HG02623 (cell line): ENCODE measurements around the gene VASH2.
"Not testable (repeated sequence)": the region's sequence is repeated elsewhere in the genome, so short reads cannot be mapped to it uniquely, and the experiment has no call there.

Source experiments
- ATAC-seq: cut with Tn5 transposase; IDR thresholded peaks from one replicate; pipeline ENCODE4 v1.9.1; 2021; ENCODE audit warnings: moderate library complexity; ENCODE audit not compliant: unreplicated experiment

VASH2 gene

DNA sequence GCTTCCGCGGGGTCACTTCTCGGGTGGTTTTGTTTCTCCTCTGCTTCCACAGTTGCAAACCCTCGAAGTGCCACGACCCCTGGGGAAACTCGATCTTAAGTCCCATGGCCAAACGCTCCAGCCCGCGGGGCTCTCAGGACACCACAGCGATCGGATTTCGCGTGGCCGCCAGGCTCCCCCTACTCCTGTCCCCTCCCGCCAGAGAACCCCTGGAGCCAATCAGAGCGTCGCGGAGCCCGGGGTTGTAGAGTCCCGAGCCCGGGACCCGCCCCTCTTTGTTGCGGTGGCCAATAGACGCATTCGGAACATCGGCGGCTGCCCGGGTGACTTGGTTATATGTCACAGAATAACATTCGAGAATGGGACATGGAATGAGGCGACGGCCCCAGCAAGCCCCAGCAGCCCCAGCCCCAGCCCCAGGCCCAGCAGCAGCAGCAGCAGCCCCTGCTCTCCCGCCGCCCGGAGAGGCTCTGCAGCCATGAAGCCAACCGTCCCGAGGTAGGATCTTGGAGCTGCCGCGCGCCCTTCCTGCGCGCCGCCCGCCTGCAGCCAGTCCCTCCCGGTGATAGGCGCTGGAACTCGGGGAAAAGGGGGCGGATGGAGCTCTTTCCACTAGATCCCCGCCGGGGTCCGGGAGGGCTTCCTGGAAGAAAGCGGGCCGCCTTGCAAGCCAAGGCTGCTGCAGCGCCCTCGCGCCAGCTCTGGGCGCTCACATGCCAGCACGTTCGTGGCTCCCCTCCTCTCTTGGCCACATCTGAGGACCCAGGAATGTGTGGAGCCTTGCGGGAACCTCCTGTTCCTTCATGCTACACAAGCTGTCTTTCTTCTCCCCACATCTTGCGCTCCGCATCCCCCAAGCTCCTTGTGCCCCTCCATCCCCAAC lies at the start of gene VASH2:
Gene VASH2, plus strand, starts transcription at position 299 of the 883 bp plus-strand sequence. CDS start 1,002 bp downstream, outside the sequence.
- ATAC-seq = peak; percentile 96

DNA sequence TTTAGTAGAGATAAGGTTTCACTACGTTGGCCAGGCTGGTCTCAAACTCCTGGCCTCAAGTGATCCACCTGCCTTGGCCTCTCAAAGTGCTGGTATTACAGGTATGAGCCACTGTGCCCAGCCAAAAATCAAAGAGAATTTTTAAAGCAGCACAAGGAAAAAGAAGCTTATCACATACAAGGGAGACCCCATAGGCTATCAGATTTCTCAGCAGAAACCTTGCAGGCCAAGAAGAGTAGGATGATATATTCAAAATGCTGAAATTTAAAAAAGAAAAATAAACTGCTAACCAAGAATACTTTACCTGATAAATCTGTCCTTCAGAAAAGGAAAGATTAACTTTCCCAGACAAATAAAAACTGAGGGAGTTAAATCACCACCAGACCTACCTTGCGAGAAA lies 49.1 kb upstream of the VASH2 start:
- no peak for ATAC-seq

DNA sequence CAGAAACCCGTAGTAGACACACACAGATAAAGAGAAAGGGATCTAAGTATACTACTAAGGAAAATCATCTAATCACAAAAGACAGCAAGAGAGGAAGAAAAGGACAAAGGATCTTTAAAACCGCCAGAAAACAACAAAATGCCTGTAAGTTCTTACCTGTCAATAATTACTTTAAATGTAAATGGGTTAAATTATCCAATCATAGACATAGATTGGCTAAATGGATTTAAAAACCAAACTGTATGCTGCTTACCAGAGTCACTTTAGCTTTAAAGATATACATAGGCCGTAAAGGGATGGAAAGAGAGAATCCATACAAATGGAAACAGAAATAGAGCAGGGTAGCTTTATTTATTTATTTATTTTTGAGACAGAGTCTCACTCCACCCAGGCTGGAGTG lies 48.3 kb upstream of the VASH2 start:
- no peak for ATAC-seq

DNA sequence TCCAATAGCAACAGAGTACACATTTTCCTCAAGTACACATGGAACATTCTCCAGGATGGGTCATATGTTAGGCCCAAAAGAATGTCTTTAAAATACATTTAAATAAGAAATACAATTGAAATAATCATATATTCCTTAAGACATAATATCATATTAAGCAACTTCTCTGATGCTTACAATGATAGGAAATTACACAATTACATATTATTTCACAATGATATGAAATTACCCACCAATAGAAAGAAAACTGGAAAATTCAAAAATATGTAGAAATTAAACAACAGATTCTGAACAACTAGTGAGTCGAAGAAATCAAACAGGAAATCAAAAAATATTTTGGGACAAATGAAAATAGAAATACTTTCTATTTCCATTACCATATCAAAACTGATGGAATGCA lies 46.7 kb upstream of the VASH2 start:
- ATAC-seq = no peak

DNA sequence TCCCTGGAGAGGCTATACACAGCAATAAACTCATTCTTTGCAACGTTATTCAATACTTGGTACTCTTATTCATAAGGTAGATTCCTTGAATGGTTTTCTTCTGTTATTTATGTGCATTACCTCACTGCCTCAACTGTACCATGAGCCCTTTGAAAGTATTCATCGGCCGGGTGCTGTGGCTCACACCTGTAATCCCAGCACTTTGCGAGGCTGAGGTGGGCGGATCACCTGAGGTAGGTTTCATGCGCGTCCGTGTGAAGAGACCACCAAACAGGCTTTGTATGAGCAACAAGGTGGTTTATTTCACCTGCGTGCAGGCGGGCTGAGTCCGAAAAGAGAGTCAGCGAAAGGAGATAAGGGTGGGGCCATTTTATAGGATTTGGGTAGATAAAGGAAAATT lies 42.3 kb upstream of the VASH2 start:
- ATAC-seq = not testable (repeated sequence)

DNA sequence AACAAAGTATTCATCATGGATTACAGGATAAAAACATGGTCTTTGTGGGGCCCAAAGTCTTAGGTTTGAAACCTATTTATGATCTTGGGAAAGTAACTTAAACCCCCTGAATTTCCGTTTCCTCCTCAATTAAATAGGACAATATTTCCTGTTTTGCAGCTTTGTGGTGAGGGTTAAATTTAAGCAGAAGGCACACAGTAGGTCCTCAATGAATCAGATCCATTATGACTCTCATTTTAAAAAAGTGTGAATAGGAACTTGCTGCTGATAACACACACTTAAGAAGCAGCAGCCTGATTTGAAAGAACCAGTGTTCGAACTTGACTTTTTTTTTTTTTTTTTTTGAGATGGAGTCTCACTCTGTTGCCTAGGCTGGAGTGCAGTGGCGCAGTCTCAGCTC lies 41.4 kb upstream of the VASH2 start:
- no peak for ATAC-seq

DNA sequence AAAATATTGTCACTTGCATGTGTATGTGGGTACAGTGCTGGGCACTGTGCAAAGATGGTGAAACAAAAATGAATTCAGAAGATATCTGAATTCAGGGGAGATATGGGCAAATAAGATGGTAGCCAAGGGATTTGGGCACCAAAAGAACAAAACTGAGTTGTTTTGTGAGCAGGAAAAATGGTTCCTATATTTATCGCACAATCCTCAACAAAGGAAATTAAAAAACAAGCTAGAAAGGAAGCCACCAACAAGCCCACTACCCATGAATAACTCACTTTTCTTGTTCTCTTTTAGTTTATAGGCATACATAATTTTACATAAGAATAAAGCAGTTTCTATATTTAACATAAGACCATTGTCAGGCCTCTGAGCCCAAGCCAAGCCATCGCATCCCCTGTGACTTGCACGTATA lies 40.7 kb upstream of the VASH2 start:
- no peak for ATAC-seq

DNA sequence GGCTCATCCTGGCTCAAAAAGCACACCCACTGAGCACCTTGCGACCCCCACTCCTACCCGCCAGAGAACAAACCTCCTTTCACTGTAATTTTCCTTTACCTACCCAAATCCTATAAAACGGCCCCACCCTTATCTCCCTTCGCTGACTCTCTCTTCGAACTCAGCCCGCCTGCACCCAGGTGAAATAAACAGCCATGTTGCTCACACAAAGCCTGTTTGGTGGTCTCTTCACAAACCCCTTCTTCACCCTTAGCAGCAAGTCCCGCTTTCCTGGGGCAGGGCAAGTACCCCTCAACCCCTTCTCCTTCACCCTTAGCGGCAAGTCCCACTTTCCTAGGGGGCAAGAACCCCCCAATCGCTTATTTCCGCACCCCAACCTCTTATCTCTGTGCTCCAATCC lies 40.1 kb upstream of the VASH2 start:
- ATAC-seq = not testable (repeated sequence)

DNA sequence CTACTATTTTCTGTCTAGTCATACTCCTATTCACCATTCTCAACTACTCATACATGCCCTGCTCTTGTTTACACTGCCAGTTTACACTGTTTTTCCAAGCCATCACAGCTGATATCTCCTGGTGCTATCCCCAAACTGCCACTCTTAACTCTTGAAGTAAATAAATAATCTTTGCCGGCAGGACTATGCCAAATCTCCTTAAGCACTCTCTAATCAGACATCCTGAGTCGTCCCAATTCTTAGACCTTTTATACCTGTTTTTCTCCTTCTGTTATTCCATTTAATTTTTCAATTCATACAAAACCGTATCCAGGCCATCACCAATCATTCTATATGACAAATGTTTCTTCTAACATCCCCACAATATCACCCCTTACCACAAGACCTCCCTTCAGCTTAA lies 36.7 kb upstream of the VASH2 start:
- ATAC-seq = not testable (repeated sequence)

DNA sequence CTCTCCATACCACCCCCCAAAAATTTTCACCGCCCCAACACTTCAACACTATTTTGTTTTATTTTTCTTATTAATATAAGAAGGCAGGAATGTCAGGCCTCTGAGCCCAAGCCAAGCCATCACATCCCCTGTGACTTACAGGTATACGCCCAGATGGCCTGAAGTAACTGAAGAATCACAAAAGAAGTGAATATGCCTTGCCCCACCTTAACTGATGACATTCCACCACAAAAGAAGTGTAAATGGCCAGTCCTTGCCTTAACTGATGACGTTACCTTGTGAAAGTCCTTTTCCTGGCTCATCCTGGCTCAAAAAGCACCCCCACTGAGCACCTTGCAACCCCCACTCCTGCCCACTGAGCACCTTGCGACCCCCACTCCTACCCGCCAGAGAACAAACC lies 36.2 kb upstream of the VASH2 start:
- not testable (repeated sequence) for ATAC-seq

DNA sequence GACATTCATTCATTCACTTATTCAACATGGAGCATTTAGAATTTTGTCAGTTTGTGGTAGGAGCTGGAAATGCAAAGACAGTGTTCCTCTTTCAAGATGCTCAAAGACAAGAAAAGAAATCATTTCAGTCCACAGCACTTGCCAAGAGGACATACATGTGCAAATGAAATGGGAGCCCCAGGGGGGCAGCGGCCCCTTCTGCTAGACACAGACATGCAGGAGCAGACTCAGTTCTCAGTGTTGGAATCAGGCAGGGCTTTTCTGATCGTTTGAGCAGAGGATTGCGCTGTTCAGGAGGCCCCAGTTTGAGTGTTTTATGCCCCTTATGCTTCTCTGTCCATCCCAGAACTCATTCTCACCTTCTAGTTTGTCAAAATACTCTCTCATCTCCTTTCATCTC lies 35.6 kb upstream of the VASH2 start:
- no peak for ATAC-seq

DNA sequence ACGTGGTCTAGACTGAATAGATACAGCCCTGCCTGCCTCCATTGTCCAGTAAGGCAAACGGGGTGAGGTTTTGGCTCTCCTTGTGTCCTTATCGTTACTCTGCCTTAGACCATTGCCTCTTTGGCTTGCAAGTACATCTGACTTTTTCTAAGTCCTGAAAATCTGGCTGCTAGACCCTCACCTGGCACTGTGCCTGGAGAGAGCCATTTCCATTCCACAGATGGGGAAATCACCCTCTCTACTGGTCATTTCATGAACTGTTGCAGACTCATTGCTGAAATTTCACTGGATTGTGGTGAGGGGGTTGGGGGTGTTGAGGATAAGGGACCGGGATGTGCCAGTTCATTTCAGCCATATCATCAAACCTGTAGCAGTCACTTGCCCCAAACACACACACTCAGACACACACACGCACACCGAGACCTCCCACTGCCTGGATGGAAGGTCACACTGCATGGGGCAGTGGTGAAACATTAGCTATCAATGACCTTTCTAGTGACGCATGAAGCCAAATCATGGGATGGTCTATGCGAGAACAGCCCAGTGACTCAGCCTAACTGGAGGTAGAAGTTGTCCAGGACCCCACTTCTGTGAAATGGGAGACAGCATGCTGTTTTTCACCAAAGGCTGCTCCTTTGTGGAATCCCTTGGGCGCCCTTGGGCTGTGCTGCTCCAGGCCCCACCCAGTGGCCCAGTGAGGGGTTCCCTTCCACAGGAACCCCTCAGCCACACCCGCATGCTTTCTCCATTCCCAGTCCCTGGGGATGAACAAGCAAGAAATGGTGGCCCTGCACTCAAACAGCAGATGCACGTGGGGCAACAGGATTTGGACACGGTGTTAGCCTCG lies 34.9 kb upstream of the VASH2 start:
- no peak for ATAC-seq

DNA sequence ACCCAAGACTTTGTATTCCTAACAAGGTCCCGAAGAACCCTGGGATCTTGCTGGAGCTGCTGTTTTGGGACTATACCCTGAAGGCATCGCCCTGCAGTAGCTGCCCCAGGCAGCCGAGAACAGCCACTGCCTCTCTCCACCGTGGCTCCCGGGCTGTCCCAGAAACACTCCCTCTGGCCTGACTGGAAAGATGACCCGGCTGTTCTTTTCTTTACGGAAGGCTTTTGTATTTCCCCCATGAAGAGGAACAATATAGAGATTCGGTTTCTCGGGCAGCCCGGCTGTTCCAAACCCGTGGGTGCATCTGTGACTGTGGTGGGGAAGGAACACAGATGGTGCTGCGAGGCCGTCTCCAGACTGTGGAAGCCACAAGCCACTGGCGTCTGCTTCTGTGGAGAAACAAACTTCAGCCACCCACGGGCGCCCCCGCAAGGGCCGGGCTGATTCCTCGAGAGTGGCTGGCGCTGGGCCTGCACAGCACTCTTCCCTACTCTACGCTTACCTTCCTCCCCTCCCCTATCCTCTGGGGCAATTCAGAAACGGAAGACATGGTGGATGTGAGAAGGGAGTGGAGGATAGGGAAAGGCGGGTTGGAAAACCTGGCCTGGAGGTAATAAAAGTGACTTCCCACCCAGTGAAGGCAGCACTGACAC lies 33.7 kb upstream of the VASH2 start:
- ATAC-seq = no peak

DNA sequence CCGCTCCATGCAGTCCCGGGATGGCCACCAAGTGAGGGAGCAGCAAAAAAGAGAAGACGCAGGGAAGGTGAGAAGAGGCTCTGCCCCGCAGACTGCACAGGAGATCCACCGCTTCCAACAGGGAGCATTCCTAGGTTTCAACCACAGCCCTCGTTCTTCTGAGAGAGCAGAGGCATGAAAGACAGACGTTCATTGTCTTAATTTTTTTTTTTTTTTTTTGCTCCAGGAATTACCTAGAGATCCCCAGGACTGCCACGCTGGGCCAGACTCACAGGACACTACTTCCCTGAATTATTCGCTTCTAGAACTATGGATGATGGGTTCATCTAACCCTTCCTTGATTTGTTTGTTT lies 33.2 kb upstream of the VASH2 start:
- no peak for ATAC-seq

DNA sequence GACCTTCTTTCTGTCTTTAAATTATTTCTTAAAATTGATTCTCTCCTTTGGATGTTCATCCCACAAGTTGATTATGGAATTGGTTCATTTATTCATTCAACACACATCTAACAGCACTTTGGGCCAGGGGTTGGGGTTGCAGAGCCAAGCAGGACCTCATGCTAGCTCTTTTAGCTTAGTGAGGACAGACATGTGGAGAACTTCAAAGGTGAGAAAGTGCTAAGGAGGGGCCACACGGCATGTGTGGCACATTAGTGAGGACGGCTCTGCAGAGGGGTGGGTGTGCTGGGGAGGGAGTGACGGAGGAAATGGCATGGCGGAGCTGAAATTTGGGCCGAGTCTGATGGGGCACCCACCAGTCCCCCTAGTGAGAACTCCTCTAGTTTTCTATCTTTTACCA lies 32.5 kb upstream of the VASH2 start:
- no peak for ATAC-seq

DNA sequence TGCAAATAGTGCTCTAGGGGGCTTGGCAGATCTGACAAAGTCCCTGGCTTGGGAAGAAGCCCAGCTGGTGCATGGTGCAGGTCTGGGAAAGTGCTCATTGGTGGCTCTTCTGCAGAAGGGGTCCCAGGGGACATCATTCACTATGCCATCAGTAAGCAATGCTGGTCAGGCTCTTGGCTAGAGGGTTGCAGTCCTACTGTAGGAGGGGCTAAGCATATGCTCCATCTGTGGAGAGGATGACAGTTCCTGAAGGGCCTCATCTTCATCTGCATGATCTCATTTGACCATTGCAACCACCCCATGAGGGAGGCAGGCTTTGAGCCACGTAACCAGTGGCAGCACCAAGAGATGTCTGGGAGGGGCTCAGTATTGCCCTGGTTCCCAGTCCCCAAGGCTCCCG lies 31.5 kb upstream of the VASH2 start:
- ATAC-seq = no peak

DNA sequence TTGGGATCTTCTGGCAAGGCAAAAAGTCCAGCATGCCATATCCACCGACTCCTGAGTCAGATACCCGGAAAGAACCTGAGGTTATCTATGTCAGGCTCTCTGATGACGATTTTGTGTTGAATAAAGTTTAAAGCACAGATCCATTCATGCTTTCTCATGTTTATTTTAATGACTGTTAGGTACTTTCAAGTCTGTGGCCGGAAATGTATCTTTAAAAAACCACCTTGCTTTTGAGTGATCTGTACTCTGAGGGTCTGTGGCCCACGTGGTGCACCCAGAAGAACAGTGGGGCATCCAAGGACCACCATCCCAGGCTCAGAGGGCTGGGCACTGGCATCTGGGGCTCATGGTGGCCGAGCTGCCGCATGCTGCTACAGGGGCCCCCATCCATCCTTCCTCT lies 30.1 kb upstream of the VASH2 start:
- no peak for ATAC-seq

DNA sequence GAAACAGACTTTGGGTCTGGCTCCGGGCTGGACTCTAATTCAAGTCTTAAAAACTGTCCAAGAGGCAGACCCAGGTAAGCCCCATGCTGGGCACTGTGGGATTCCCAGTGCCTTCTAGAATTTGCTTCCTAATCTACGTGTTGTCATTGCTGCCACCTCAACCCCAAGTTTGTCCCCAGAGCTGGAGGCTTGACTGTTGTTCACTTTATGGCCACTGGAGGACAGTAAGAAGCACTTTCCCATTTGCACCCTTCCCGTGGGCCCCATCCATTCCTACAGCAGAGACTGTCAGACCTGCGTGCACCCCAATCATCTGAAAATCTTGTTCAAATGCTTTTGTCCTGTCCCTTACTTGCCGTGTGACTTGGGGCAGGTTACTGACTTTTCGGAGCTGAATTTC lies 29.4 kb upstream of the VASH2 start:
- no peak for ATAC-seq

DNA sequence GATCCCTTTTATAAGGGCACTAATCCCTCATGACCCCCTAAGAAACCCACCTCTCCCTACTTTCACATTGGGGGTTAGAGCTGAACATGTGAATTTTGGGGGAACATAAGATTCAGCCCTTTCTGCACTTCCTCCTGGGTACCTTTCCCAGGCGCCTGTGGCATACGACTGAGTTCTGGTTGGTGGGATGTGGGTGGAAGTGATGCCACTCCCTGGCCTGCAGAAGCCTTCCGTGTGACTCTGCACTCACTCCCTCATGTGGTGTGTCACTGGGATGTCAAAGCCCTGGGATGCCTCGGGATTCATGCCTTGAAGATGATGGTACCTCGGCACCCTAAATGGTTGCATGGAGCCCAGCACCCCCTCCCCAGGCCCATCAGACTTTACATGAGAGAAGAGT lies 28.3 kb upstream of the VASH2 start:
- ATAC-seq = no peak

DNA sequence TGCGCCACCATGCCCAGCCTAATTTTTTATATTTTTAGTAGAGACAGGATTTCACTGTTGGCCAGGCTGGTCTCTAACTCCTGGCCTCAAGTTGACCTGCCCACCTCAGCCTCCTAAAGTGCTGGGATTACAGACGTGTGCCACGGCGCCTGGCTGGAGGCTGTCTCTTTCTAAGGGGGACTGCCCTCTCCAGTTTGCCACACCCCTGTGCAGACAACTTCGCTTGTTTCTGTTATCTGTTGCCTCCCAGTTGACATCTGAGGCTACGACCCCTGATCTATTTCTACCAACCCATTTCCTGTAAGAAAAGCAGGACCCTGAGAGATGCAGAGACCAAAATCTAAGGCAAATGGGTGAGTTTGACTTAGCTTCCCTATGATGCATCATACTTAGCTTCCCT lies 24.0 kb upstream of the VASH2 start:
- ATAC-seq = no peak
